ENCODE measurements around the gene USP10. TPM values are rescaled to one million over a fixed set of nuclear protein-coding genes. Genes with fewer than 3 reads are reported as not detected.

The USP10 gene
- total RNA-seq, 2 experiments from 2014 or later, result 65.9 to 134 TPM

DNA sequence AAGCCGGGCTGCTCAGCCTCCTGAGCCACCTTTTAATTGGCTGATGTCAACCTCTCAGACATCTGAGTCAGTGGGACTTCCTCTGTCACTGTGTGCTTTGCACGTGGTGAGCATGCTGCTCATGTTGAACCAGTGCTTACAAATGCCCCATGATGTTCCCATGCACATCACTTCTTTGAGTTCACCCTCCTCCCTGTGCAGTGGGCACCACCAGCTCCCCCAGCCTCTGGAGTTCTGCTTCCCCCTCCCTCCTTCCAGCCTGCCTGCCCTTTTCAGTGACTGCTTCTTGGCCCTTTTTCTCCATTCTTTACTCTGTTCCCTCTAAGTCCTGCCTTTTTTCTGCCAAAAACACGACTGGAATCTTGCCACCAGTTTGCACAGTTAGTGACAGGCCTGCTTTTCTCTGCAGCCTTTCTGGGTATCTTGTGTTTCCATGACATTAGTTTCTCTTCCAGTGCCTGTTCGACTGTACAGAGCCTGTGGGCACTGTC lies 41.6 kb downstream of the USP10 start:
- H3K79me2 ChIP-seq (ENCODE audit: insufficient read depth, low read depth, low read length), result peaks cover 63% of the 10 kb centered on the region
- H3K4me2 ChIP-seq (ENCODE audit: low read length), result no peak overlapping the region
- no peak overlapping the region for H3K27ac ChIP-seq (ENCODE audit: low read depth, low read length, poor library complexity, severe bottlenecking)
- DNase-seq (ENCODE audit: low spot score), result no peak
- no peak overlapping the region for H2AFZ ChIP-seq (ENCODE audit: low read length)
- H3K36me3 ChIP-seq (ENCODE audit: insufficient read depth, low read length), result peaks cover 74% of the 10 kb centered on the region
- no peak for TF ChIP-seq EZH2phosphoT487 (IDR thresholded peaks at IDR 0.05; ENCODE audit: borderline replicate concordance, low read depth, low read length)
- H4K20me1 ChIP-seq (ENCODE audit: insufficient read depth, low read length), result peaks cover 22% of the 10 kb centered on the region; the same call in 1 of the 2 replicates
- no peak overlapping the region for H3K4me3 ChIP-seq (ENCODE audit: low read depth, low read length, poor library complexity, severe bottlenecking)
- intact Hi-C loops (cut with micrococcal nuclease; ENCODE audit: unreplicated experiment), result no loop called here
- ChIA-PET POLR2A (interaction anchor here (0.8 to 1.1 kb wide), 2 partner anchors 12 to 170 kb away, joined by 4 read pairs; no protein-coding TSS in a partner anchor), CTCF (ENCODE audit: unreplicated experiment) (no interaction called here)
- no TSS peak for BruUV-seq (replicated peaks)
- no peaks in the 10 kb centered on the region for H3K9me3 ChIP-seq (ENCODE audit: low read length)
- H3K4me1 ChIP-seq (ENCODE audit: insufficient read depth, low read length, poor library complexity, severe bottlenecking), result peaks cover 22% of the 10 kb centered on the region
- no peaks in the 10 kb centered on the region for H3K9me2 ChIP-seq (ENCODE audit: insufficient read depth, low read length)

DNA sequence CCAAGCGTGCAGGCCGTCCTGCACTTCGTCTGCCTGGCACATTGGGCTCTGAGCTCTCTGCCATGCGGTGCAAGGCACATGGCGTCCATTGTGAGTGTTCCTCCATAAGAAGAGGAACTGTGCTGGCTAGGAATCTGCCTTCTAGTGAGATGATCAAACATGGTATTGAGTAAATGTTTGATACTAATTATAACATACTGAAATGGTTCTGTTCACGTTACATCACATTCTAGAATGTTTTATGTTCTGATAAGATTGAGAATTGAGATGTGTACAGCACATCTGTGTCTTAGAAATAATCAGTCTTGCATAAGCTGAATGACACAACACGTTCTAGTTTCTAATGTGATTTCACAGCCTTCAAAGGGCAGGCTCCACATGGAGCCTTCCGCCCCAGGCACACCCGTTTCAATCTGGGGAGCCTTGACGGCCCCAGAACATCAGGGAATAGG lies 42.9 kb downstream of the USP10 start:
- intact Hi-C loops (cut with micrococcal nuclease; ENCODE audit: unreplicated experiment), result no loop called here
- H3K4me2 ChIP-seq (ENCODE audit: low read length), result no peak overlapping the region
- no TSS peak for BruUV-seq (replicated peaks)
- no peaks in the 10 kb centered on the region for H3K9me3 ChIP-seq (ENCODE audit: low read length)
- no peak overlapping the region for H3K27ac ChIP-seq (ENCODE audit: low read depth, low read length, poor library complexity, severe bottlenecking)
- TF ChIP-seq, protein P1, sequence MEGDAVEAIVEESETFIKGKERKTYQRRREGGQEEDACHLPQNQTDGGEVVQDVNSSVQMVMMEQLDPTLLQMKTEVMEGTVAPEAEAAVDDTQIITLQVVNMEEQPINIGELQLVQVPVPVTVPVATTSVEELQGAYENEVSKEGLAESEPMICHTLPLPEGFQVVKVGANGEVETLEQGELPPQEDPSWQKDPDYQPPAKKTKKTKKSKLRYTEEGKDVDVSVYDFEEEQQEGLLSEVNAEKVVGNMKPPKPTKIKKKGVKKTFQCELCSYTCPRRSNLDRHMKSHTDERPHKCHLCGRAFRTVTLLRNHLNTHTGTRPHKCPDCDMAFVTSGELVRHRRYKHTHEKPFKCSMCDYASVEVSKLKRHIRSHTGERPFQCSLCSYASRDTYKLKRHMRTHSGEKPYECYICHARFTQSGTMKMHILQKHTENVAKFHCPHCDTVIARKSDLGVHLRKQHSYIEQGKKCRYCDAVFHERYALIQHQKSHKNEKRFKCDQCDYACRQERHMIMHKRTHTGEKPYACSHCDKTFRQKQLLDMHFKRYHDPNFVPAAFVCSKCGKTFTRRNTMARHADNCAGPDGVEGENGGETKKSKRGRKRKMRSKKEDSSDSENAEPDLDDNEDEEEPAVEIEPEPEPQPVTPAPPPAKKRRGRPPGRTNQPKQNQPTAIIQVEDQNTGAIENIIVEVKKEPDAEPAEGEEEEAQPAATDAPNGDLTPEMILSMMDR (conservative IDR thresholded peaks at IDR 0.05; ENCODE audit: low read length), result no peak
- TF ChIP-seq EZH2phosphoT487 (IDR thresholded peaks at IDR 0.05; ENCODE audit: borderline replicate concordance, low read depth, low read length), result no peak
- H3K36me3 ChIP-seq (ENCODE audit: insufficient read depth, low read length), result peaks cover 79% of the 10 kb centered on the region
- ChIA-PET CTCF (ENCODE audit: unreplicated experiment) (no interaction called here), POLR2A (interaction anchor here (0.6 kb wide), 1 partner anchor 84 kb away, joined by 3 read pairs; no protein-coding TSS in a partner anchor)
- peaks cover 76% of the 10 kb centered on the region for H3K79me2 ChIP-seq (ENCODE audit: insufficient read depth, low read depth, low read length)
- no peaks in the 10 kb centered on the region for H3K9me2 ChIP-seq (ENCODE audit: insufficient read depth, low read length)
- H3K4me3 ChIP-seq (ENCODE audit: low read depth, low read length, poor library complexity, severe bottlenecking), result no peak overlapping the region
- H4K20me1 ChIP-seq (ENCODE audit: insufficient read depth, low read length), result peaks cover 24% of the 10 kb centered on the region; the same call in 1 of the 2 replicates
- peaks cover 16% of the 10 kb centered on the region for H3K4me1 ChIP-seq (ENCODE audit: insufficient read depth, low read length, poor library complexity, severe bottlenecking)
- DNase-seq (ENCODE audit: low spot score), result no peak
- H2AFZ ChIP-seq (ENCODE audit: low read length), result no peak overlapping the region

GRCh38 chr16:84746231-84746630 lies 46.4 kb downstream of the USP10 start:
- H3K4me2 ChIP-seq (ENCODE audit: low read length), result no peak overlapping the region
- H3K4me3 ChIP-seq (ENCODE audit: low read depth, low read length, poor library complexity, severe bottlenecking), result no peak overlapping the region
- TF ChIP-seq, protein P1 (conservative IDR thresholded peaks at IDR 0.05; ENCODE audit: low read length), result no peak
- no peak for TF ChIP-seq EZH2phosphoT487 (IDR thresholded peaks at IDR 0.05; ENCODE audit: borderline replicate concordance, low read depth, low read length)
- BruUV-seq (replicated peaks), result no TSS peak
- intact Hi-C loops (cut with micrococcal nuclease; ENCODE audit: unreplicated experiment), result no loop called here
- no peak overlapping the region for H2AFZ ChIP-seq (ENCODE audit: low read length)
- H3K79me2 ChIP-seq (ENCODE audit: insufficient read depth, low read depth, low read length), result peaks cover 75% of the 10 kb centered on the region
- H3K4me1 ChIP-seq (ENCODE audit: insufficient read depth, low read length, poor library complexity, severe bottlenecking), result peaks cover 5% of the 10 kb centered on the region
- peaks cover 21% of the 10 kb centered on the region; the same call in 1 of the 2 replicates for H4K20me1 ChIP-seq (ENCODE audit: insufficient read depth, low read length)
- POLR2A ChIA-PET, result interaction anchor here (0.7 kb wide), 2 partner anchors 111 to 146 kb away, joined by 3 read pairs; no protein-coding TSS in a partner anchor
- H3K9me2 ChIP-seq (ENCODE audit: insufficient read depth, low read length), result no peaks in the 10 kb centered on the region
- peaks cover 76% of the 10 kb centered on the region for H3K36me3 ChIP-seq (ENCODE audit: insufficient read depth, low read length)
- DNase-seq (ENCODE audit: low spot score), result no peak
- H3K9me3 ChIP-seq (ENCODE audit: low read length), result no peaks in the 10 kb centered on the region
- CTCF ChIA-PET (ENCODE audit: unreplicated experiment), result interaction anchor here (1.0 kb wide), 1 partner anchor 8 kb away, joined by 3 read pairs; no protein-coding TSS in a partner anchor
- no peak overlapping the region for H3K27ac ChIP-seq (ENCODE audit: low read depth, low read length, poor library complexity, severe bottlenecking)

Measured in OCI-LY7 (cell line).